NCI-H510A treated with DMSO at 0.1 percent for 48 hours (cell line): ENCODE data around the gene COL23A1.
A peak's percentile ranks its signal among the peaks of the same experiment; 100 is the strongest.
"Not testable (repeated sequence)": the region's sequence is repeated elsewhere in the genome, so short reads cannot be mapped to it uniquely, and the experiment has no call there.

Experiments used
- DNase-seq: peaks from one replicate; lab custom pipeline; 2025; lab: John Stamatoyannopoulos, UW

Gene COL23A1

GRCh38 chr5:178238711-178239592, 351.2 kb downstream of the COL23A1 start:
- DNase-seq: no peak

- DNase-seq: no peak
These were observed 351.9 kb downstream of the COL23A1 start for GRCh38 chr5:178238313-178238635.

- DNase-seq: no peak
These were observed 352.5 kb downstream of the COL23A1 start for GRCh38 chr5:178237431-178238312.

DNA sequence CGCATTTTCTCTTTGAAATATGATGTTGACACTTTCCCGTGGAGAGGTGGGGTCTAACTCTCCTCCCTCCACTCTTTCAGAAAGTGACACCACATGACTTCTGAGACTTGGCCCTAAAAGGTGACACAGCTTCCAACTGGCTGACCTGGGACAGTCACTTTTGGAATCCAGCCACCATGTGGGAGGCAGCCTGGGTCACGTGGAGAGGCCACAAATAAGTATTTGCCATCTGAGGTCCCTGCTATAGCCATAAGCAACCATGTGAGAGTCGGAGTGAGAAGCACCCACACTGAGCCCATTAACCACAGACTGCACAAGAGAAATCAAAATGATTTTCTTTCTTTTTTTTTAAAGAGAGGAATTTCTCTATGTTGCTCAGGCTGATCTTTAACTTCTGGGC, 353.5 kb downstream of the COL23A1 start:
- no peak for DNase-seq

GRCh38 chr5:178236126-178236525, 354.1 kb downstream of the COL23A1 start:
- DNase-seq: no peak

- no peak for DNase-seq
These were observed 354.6 kb downstream of the COL23A1 start for GRCh38 chr5:178235588-178235974.

GRCh38 chr5:178234750-178235587, 355.2 kb downstream of the COL23A1 start:
- peak; percentile 4 for DNase-seq

- no peak for DNase-seq
These were observed 356.0 kb downstream of the COL23A1 start for GRCh38 chr5:178234121-178234749.

DNA sequence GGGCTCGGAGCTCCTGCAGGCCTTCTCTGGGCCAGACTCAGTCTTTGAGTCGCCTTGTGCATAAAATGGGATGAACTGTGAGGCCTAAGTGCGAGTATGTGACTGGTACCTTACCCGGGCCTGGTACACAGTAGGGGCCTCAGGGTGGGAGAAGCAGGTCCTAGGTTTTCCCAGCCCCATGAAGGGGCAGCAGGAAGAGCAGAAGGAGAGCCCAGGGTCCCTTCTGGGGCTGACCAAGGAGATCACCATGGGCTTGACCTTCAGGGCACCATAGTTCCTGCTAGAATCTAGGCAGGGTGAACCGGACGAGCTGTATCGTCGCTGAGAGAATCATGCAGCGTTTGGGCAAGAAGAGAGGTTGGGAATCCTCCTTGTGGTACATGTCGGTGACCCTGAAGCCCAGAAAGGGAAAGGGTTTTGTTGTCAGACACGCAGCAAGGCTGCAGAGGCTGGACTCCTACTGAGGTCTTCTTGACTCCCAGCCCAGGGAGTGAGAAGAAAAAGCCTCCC, 357.2 kb downstream of the COL23A1 start:
- no peak for DNase-seq

GRCh38 chr5:178232124-178232919, 357.9 kb downstream of the COL23A1 start, which contains the start of gene PHYKPL:
Gene PHYKPL, minus strand, starts transcription at chr5:178232802. Its CDS starts 252 bp downstream, at chr5:178232550.
- DNase-seq: peak; percentile 7

DNA sequence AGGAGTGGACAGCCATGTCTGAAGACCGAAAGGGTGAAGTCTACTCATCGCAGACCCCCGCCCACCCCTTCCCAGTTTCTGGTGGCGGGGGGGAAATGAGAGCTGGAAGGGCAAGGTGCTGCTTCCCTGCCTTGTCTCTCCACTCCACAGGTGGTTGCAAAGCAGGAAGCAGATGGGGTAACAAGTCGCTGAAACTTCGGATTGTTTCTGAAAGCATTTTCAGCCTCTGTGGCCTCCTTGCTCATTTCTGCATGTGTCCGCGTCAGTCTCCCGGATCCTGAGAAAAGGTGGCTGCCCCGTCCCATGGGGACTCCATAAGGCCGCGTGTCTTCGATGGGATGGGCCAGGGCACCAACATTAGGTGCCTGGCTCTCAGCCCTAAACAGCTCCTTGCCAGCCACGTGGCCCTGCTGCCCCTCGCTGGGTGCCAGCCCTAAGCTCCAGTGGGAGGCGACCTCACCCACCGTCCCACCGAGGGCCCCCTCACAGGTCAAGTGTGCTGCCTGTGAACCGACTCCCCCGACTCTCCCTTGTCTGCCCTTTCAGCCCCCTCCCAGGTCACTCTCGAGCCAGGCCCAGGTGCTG, 358.6 kb downstream of the COL23A1 start:
- no peak for DNase-seq

DNA sequence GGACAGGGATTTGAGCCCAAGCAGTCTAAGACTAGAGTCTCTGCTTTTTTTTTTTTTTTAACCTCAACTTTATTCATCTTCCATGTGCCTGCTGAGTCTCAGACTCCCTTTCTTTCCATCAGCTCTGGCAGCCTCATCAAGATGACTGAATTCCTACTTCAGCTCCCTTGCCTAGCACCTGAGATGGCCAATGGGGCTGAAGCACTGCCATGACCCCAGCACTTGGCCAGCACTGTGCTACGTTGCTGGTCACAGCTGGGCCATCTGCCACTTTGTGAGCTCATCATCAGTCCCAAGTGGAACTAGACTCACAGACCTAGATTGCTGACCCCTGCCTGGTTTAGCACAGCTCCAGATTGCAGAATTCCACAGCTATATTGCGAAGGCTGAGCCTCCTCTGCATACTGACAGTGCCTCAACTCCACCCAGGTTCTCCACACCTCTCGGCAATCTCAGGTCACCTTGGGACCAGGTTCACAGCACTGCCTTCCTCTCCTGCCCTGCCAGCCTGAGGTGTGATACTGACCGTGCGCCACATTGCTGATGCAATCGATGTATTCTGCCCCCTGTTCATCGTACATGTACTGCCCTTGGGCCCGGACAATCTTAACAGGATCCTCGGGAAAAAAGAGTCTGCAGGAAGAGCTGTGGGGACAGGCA, 359.2 kb downstream of the COL23A1 start:
- no peak for DNase-seq

DNA sequence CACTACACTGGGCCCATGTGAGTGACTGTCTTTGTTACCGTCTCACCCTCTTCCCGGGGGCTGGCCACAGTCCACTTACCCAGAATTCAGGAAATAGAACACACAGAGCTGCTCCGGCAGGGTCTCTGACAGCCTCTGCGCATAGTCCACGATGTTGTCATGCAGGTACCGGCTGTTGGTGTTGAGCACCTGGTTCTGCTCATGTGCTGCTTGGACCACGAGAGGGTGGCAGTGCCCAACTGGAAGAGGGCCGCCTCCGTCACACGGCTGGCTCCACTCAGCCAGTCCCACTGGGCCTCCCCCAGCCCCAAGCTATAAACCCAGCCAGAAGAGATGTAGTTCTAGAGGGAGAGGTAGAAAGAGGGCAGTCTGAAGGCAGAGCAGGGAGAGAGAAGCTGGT, 360.3 kb downstream of the COL23A1 start:
- no peak for DNase-seq

- not testable (repeated sequence) for DNase-seq
These were observed 361.1 kb downstream of the COL23A1 start for GRCh38 chr5:178229111-178229510.

- DNase-seq: no peak
These were observed 361.6 kb downstream of the COL23A1 start for GRCh38 chr5:178228609-178229008.

- no peak for DNase-seq
These were observed 362.3 kb downstream of the COL23A1 start for GRCh38 chr5:178227929-178228328.

GRCh38 chr5:178227138-178227659, 363.0 kb downstream of the COL23A1 start:
- DNase-seq: no peak

DNA sequence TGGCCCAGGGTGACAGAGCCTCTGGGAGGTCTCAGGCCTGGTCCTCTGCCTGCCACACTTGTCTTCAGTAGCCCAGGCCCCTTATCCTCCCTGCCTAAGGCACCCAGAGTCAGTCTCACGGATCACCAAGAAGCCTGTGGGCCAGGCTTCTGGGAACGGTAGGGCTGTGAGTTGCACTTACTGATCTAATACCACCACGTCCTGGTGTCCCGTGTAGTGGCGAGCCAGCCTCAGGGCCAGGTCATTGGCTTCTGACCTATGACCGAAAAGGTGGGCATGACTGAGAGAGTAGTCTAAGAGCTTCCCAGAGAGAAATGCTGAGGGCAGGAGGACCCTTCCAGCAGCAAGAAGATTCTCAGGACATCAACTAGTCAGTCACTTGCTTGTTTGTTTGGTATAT, 365.0 kb downstream of the COL23A1 start:
- no peak for DNase-seq

DNA sequence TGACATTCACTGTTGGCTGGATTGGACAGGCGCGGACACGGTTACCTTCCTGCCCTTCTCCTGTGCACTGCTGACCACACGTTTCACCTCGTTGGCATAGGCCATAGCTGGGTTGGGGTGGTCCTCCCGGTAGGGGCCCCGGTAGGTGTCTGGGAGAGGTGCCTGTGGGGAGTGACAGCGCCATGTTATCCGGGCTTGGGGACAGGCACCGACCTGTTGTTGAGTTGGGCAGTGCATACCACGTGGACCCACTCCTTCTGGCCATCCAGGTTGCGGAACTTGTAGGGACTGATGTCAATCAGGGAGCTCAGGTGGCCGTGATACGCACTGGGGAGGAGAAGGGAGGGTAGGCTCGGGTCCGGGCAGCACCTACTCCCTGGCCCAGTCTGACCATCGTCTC, 365.8 kb downstream of the COL23A1 start:
- no peak for DNase-seq
